Tibial nerve (tissue), 4 donors: Measurements from ENCODE around the gene SPTBN1.

Experiments
- EP300 ChIP-seq, 2 donors: sonication (generic); formaldehyde crosslinking; IDR thresholded peaks; one replicate each; pipeline ENCODE4 v1.6.1; 2017; ENCODE audit warnings: antibody characterized with exemption in 2 of 2, mild to moderate bottlenecking in 1 of 2
- POLR2A ChIP-seq, 2 donors: fragments of 450-650 bp; IDR thresholded peaks; one replicate each; pipeline ENCODE4 v1.6.1; 2017; ENCODE audit warnings: antibody characterized with exemption in 2 of 2, mild to moderate bottlenecking in 2 of 2, moderate library complexity in 2 of 2
- TF ChIP-seq, protein P1 (sequence below), 5 experiments: fragments of 200-600 bp in 3 of 5; fragments of 450-650 bp in 2 of 5; sonication (generic) in 3 of 5; IDR thresholded peaks; one replicate each; pipeline ENCODE4 v1.5.1; 2016 to 2019; ENCODE audit warnings: antibody characterized with exemption in 5 of 5, mild to moderate bottlenecking in 3 of 5, moderate library complexity in 2 of 5

DNA sequence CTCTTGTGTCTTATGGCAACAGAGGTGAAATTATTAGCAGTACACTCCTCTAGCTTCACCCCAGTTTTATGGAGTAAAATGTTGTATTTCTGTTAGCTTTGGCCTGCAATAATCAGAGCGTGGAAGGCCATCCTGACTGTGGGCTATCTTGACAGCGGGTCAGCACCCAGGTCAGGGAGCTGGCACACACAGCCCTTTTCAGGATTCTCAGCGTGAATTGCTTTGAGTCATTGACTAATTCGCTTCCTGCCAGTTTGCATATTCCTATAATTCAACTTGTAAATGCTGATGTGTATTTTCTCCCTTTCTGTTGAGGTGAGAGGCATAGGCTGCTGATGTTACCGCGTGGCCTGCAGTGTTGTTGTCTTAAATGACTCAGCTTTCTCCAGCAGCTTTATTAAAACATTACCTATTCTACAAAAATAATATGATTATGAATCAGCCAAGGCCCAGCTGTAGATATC is 157.7 kb downstream of the SPTBN1 start:
- no peak for TF ChIP-seq EP300 (IDR thresholded peaks at IDR 0.05)
- TF ChIP-seq, protein P1, sequence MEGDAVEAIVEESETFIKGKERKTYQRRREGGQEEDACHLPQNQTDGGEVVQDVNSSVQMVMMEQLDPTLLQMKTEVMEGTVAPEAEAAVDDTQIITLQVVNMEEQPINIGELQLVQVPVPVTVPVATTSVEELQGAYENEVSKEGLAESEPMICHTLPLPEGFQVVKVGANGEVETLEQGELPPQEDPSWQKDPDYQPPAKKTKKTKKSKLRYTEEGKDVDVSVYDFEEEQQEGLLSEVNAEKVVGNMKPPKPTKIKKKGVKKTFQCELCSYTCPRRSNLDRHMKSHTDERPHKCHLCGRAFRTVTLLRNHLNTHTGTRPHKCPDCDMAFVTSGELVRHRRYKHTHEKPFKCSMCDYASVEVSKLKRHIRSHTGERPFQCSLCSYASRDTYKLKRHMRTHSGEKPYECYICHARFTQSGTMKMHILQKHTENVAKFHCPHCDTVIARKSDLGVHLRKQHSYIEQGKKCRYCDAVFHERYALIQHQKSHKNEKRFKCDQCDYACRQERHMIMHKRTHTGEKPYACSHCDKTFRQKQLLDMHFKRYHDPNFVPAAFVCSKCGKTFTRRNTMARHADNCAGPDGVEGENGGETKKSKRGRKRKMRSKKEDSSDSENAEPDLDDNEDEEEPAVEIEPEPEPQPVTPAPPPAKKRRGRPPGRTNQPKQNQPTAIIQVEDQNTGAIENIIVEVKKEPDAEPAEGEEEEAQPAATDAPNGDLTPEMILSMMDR (IDR thresholded peaks at IDR 0.05): no peak
- no peak for TF ChIP-seq POLR2A (IDR thresholded peaks at IDR 0.05)
